ENCODE results near the gene SNRNP40.
"Not testable (repeated sequence)": the region's sequence is repeated elsewhere in the genome, so short reads cannot be mapped to it uniquely, and the experiment has no call there.

The SNRNP40 gene

GRCh38 chr1:31296486-31297276, at the start of gene SNRNP40, which contains the start of gene ZCCHC17:
TSS of gene SNRNP40 (minus strand) at chr1:31296788. CDS start at chr1:31296751, 37 bp downstream.
TSS of gene ZCCHC17 (plus strand) at chr1:31297032. CDS start at chr1:31310099, 13,067 bp downstream.
- peak; percentile 86 for DNase-seq (ENCODE audit: low spot score)

- no peak for DNase-seq (ENCODE audit: low spot score)
Measured at GRCh38 chr1:31345635-31346034, 49.0 kb upstream of the SNRNP40 start.

DNA sequence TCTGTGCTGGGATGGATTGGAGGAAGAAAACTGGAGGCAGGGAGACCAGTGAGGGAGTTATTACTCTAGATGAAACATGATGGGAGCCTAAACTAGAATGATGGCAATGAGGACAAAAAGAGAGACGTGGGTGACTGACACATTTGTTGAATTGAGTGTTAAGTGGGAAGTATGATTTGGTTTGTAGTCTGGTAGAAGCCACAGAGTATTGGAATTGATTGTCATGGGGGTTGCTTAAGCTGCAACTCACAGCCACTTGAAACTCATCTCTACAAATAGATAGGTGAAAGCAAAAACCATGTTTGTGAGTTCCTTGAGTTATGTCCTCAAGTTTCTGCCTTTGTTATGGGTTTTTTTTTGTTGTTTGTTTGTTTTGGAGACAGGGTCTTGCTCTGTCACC, 47.9 kb upstream of the SNRNP40 start:
- DNase-seq (ENCODE audit: low spot score) = no peak

DNA sequence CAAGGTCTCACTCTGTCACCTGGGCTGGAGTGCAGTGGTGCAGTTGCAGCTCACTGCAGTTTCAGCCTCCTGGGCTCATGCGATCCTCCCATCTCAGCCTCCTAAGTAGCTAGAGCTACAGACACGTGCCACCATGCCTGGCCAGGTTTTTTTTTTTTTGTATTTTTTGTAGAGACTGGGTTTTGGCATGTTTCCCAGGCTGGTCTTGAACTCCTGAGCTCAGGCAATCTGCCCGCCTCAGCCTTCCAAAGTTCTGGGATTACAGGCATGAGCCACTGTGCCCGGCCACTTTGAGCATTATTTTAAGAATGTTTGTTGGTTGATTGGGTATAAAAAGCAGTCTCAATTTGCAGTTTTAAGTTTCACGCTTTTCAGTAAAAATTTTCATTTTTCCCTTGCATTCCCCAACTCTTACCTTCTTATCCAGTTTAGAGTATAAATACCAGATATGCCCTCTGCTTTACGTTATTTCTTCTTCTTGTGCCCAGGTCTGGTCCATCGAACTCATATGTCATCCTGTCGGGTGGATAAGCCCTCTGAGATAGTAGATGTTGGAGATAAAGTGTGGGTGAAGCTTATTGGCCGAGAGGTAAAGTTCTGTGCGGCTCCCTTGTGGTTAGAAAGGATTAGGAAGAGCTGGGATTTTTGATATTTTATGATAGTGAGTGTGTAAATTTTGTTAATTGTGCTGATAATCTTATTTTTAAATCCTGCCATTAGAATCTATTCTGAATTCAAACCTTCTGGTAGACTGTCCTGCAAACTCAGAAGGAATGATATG, 40.3 kb upstream of the SNRNP40 start:
- DNase-seq (ENCODE audit: low spot score) = no peak

DNA sequence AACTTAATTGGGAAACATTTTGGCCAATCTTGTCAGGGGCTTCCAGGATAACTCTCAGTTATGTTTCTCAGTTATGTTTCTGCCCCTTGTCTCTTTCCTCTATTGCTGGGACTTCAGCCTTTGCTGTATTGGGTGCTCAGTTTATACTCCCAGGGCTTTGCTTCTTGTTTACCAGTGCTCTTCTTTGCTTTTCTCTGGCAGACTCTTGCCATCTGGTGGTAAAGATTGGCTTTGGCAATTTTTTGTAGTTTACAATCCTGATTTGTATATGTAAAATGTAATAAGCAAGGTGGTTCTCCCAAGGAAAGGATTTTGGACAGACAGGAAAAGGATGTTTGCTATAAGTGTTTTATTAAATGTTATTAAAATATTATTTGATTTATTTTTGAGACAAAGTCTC, 38.4 kb upstream of the SNRNP40 start:
- DNase-seq (ENCODE audit: low spot score) = peak; percentile 23

DNA sequence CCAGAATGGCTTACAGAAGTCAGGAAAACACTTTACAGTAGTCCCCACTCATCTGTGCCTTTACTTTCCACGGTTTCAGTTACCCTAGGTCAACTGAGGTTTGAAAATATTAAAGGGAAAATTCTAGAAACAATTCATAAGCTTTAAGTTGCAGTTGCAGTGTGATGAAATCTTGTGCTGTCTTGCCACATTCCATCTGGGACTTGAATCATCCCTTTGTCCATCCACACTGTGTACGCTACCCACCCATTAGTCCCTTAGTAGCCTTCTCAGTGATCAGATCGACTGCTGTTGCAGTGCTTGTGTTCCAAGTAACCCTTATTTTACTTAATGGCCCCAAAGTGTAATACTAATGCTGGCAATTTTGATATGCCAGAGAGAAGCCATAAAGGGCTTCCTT, 30.8 kb upstream of the SNRNP40 start:
- no peak for DNase-seq (ENCODE audit: low spot score)

- no peak for DNase-seq (ENCODE audit: low spot score)
Measured at GRCh38 chr1:31326461-31326860, 29.9 kb upstream of the SNRNP40 start.

GRCh38 chr1:31324992-31325391, 28.4 kb upstream of the SNRNP40 start:
- DNase-seq (ENCODE audit: low spot score) = no peak

DNA sequence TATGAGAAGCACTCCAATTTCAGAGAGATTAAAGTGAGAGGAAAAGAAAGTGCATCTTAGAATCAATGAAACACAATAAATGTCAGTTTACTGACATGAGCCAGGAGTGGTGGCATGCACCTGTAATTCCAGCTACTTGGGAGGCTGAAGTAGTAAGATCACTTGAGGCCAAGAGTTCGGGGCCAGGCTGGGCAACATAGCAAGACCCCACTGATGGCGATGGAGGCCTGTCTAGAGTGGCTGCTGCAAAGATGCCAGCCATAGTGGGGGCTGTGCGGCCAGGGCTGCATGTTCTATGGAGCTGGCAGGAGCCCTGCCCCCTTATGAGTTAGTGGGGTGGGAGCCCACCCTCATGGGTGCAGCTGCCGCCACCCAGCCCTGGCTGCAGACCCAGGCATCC, 27.5 kb upstream of the SNRNP40 start:
- DNase-seq (ENCODE audit: low spot score) = no peak

- peak; percentile 10 for DNase-seq (ENCODE audit: low spot score)
Measured at GRCh38 chr1:31318146-31318545, 21.6 kb upstream of the SNRNP40 start.

GRCh38 chr1:31315902-31316301, 19.3 kb upstream of the SNRNP40 start:
- DNase-seq (ENCODE audit: low spot score) = no peak

- no peak for DNase-seq (ENCODE audit: low spot score)
Measured at GRCh38 chr1:31310198-31310597, 13.6 kb upstream of the SNRNP40 start.

GRCh38 chr1:31308036-31308435, 11.4 kb upstream of the SNRNP40 start:
- no peak for DNase-seq (ENCODE audit: low spot score)

GRCh38 chr1:31306278-31306677, 9.7 kb upstream of the SNRNP40 start:
- DNase-seq (ENCODE audit: low spot score) = no peak

DNA sequence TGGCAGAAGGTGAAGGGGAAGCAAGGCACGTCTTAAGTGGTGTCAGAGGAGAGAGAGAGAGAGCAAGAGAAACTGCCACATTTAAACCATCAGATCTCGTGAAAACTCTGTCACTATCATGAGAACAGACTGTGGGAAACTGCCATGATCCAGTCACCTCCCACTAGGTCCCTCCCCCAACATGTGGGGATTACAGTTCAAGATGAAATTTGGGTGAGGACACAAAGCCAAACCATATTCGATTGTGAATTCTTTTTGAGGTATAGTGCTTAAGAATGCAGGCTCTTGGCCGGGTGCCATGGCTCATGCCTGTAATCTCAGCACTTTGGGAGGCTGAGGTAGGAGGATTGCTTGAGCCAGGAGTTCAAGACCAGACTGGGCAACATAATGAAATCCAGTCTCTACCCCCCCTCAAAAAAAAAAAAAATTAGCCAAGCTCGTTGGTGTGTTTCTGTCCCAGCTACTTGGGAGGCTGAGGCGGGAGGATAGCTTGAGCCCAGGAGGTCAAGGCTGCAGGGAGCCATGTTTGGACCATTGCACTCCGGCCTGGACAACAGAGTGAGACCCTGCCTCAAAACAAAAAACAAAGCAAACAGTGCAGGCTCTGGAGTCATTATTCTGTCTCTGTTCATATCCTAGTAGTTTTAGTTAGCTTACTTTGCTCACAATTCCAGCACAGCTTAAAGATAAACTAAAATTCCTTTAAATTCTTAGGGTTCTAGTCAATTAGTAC, 6.3 kb upstream of the SNRNP40 start:
- DNase-seq (ENCODE audit: low spot score) = no peak

DNA sequence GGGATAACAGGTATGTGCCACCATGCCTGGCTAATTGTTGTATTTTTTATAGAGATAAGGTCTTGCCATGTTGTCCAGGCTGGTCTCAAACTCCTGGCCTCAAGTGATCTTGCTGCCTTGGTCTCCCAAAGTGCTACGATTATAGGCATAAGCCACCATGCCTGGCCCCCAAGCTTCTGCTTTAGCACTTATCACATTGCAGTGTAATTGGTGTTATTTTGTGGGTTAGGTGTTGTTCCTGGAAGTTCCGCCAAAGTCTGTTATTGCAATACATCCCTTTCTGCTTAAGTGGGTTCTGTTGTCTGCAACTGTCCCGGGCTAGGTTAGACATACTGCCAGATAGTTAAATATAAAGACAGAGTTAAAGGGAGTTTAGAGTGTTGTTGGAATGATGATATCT, 3.6 kb upstream of the SNRNP40 start:
- no peak for DNase-seq (ENCODE audit: low spot score)

DNA sequence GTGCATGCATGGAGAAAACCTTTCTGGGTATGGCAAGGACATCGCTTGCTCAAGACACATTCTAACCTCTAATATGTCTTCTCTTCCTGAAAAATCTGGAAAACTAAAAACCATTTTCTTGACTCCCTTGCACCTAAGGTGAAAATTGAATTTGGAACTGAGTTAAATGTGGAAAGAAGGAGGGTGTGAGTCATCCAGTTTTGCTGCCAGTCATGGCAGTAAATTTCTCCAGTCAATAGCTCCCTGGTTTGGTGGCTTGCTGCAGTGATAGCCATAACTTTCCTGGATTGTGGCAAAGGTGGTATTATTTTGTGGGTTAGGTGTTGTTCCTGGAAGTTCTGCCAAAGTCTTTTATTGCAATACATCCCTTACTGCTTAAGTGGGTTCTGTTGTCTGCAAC, 2.8 kb upstream of the SNRNP40 start:
- no peak for DNase-seq (ENCODE audit: low spot score)

- no peak for DNase-seq (ENCODE audit: low spot score)
Measured at GRCh38 chr1:31297277-31298247, 974 bp upstream of the SNRNP40 start.

DNA sequence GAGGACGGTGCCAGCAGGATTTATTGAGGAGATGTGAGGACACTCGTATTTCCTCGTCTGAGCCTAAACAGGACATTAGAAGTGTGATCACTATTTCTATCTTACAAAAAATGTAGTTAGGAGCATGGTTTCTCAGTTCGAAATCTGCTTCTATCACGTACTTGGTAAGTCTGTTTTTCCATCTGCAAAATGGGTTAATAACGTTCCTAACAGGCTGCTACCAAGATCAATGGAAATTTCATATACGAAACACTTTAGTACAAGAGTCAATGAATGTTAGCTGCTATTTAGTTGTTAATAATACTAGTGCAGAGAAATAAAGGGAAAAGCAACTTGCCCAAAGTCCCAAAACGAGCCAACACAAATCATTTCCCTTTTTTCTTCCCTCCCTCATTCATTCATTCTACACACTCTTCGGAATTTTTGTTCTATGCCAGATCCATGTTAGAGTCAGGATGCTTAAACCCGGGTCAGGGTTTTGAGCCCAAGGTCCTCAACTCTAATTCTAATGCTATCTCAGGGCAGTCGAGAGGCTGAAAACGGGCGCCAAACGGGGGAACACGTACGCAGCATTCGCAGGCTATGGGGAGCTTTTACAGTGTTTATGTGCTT, 608 bp downstream of the SNRNP40 start:
- no peak for DNase-seq (ENCODE audit: low spot score)

DNA sequence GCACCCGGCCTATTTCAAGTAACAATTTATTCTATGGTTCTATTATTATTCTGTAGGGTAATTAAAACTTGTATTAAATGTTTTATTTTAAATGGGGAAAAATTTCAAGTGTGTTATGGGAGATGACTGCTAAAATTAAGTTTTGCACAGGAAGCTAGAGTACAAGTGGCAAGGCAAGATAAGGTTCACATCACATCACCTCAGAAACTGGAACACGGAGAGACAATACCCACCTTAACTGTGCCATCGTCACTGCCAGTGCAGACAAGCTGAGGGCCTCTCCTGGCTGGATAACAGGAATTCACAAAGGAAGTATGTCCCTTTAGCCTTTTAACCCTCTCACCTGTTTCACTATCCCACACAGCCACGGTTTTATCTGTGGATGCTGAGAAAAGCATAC, 7.6 kb downstream of the SNRNP40 start:
- DNase-seq (ENCODE audit: low spot score) = no peak

GRCh38 chr1:31287791-31288190, 8.8 kb downstream of the SNRNP40 start:
- not testable (repeated sequence) for DNase-seq (ENCODE audit: low spot score)

All from HuH-7.5 (cell line).